T follicular helper cell (primary cell): ENCODE measurements around the gene SPRY4.
"Not testable (repeated sequence)": the region's sequence is repeated elsewhere in the genome, so short reads cannot be mapped to it uniquely, and the experiment has no call there.

ENCODE experiments used
- DNase-seq: peaks from one replicate; pipeline ENCODE4 v3.0.0-alpha.2; 2020; ENCODE audit warnings: low read depth

The SPRY4 gene

DNA sequence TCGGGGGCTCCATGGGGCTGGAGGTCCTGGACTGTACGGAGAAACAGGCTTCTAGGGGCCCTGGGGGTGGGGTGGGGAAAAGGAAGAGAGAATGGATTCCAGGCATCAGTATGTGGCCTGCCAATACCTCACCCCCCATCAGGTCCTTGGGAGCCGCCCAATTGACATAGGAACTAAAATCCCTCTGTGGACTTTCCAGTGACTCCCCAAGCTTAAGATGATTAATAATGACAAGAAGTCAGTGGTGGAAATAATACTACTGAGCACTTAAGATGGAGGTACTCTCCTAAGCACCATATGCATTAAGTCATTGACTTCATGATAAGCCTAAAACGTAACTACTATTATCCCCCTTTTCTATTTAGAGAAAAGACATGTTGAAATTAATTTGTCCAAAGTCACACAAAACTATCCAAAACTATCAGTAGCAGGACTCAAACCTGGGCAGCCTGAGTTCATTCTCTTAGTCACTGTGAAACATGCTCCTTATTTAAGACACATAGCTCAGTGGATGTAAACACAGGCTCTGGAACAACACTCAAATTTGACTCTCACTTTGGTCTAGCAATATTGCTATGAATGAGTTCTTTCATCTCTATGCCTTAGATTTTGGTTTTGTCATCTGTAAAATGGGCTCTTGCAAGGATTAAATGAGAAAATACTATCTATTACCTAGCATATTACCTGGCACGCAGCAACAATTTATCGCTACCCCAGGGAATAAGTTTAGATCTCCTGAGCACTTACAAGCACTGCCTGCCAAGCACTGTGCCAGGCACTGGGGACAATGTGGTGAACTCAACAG is 9.5 kb downstream of the SPRY4 start:
- DNase-seq: no peak

DNA sequence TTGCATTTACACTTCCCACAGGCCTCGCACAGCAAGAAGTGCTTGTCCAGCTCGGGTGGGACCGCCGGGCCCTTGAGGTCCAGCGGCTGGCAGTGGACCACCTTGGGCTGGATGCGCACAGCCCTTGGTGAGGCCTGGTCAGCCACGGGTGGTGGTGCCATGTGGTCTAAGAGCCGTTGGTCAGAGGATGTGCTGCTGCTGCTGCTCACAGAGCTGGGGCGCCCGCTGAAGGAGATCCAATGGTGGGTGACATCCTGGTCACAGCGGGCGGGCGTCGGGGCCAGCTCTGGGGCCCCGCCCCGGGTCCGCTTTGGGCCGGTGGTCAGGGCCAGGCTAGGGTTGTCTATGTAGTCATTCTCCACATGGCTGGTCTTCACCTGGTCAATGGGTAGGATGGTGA is 10.2 kb downstream of the SPRY4 start:
- DNase-seq: no peak

DNA sequence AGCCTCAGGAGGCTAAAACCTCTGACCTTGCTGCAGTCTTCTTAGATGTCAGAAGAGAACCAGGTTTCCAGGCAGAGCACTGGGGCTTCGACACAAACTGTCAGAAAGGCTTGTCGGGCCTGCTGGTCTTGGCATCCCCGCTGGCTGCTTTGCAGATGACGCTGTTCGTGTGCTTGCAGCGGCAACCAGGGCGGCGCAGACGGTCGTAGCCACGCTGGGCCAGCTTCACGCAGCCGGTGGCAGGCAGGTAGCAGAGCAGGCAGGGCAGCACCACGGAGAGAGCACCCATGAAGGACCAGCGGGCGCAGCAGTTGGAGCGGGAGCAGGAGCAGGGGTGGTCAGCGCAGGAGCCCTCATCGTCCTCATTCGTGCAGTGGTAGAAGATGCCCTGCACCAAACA is 10.7 kb downstream of the SPRY4 start:
- no peak for DNase-seq

DNA sequence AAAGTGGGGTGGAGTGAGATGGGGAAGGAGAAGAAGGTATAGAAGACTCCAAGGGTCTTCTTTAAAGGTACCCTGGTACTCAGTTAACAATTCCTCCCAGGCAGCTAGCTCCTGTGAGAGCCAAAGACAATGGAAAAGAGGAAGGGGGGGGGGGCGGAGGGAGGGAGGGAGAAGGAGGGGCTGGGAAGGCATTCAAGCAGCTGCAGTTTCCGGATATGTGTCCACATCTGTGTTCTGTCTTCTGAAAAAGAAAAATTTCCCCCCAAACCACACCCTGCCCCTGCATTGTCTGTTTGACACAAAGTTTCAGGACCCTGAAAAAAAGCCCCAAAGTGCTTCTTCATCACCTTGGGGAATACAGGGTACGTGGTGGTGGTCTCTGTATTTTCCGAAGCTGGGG is 11.1 kb downstream of the SPRY4 start:
- DNase-seq: no peak

DNA sequence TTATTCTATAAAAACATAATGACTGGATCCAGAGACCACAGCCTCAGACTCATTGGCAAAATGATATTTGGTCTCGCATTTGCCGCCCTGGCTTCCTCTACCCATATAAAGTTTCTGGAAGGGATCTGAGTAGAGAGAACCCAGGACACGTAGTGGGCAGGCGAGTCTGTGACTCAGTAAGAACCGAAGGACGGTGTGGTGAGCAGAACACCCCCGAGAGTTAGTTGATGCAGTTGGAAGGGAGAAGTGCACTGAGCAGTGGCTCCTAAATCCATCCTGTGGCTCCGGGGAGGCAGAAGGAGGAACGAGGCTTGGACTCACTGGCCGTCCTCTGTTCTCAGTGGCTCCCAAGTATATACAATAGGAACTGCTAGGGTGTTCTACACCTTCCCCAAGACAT is 11.5 kb downstream of the SPRY4 start:
- DNase-seq: no peak

DNA sequence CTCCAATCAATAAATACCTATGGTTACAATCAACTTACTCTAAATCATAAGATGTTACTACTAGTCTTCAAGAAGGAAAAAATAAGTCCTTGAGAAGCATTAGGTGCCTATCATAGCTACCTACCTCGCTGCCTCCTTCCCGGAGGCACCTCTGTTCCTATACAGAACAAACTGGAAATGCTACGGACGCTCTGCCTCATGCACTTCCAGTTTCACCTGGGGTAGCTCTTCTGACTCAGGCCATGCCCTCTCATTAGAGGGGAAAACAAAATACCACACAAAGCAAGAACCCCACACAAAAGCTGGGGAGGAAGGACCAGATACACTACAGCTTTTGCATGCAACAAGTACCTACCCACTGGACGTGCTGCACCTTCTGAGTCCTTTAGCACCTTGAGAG is 12.4 kb downstream of the SPRY4 start:
- no peak for DNase-seq

DNA sequence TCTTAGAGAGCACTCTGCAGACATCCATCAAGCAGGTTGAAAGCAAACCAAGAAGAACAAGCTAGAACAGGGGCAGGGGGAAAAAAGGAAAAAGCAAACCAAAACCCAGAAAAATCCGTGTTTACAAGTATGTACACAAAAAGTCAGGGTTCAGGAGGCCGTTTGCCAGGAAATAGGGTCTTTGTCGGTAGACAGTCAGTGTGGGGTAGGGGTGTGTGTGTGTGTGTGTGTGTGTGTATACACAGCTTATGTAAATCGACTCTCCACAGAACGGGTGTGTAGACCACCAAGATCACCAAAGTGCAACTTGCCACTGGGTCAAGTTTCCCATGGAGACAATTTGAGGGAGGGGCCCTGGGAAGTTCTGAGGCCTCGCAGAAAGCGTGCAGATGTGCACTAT is 13.1 kb downstream of the SPRY4 start:
- no peak for DNase-seq

DNA sequence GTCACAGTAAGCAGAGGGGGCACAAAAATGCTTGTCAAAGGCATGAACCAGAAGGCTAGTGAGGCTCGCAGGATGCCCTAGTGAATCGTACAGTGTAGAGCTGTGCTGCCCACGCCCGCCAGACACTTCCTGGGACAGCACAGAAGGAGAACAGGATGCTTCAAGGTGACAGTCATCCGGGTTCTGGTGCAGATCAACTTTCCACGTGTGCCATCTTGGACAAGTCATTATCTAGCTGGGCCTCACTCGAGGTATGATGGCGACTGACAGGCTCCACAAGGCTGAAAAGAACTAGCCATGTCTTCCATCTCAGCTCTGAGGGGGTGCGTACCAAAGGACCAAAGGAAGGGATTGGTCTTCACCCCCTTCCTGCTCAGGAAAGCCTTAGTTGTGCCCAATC is 14.0 kb downstream of the SPRY4 start:
- DNase-seq: no peak

DNA sequence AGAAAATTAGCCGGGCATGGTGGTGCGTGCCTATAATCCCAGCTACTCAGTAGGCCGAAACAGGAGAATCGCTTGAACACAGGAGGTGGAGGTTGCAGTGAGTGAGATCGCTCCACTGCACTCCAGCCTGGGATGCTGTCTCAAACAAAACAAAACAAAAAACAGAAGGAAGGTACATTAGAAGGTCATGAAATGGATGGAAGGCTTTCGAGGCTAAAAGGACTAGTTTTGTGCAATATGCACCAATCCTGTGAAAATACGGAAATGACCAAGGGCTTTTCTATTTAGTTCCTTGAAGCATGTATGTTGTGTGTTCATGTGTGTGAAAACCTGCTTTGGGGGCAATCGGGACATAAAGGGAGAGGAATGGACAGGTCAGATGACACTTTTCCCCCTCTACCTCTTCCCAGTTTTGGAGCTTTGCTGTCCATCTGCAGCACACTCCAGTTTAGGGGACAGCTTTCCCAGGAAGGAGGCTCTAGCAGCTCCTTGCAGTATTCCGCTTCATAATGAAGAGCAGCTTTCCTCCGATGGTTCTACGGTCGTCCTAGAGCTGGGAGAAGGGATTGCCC is 15.0 kb downstream of the SPRY4 start:
- DNase-seq: no peak

DNA sequence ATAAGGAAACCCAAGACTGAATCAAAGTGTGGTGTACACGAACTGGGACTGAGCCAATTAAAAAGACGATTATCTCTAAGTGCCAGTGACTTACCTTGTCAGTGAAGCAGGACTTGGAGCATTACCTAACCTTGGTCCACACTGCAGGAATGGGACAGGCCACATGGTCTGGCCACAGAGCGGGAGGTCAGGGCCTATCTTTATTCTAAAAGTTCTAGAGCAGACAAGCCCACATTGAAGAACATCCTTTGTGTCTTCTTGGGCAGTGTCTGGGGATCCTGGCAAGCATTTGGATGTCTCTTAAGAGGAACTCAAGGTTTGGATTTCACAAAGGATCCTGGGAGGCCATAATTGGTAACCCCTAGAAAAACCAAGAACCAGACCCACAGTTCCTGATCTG is 16.5 kb downstream of the SPRY4 start:
- DNase-seq: no peak

DNA sequence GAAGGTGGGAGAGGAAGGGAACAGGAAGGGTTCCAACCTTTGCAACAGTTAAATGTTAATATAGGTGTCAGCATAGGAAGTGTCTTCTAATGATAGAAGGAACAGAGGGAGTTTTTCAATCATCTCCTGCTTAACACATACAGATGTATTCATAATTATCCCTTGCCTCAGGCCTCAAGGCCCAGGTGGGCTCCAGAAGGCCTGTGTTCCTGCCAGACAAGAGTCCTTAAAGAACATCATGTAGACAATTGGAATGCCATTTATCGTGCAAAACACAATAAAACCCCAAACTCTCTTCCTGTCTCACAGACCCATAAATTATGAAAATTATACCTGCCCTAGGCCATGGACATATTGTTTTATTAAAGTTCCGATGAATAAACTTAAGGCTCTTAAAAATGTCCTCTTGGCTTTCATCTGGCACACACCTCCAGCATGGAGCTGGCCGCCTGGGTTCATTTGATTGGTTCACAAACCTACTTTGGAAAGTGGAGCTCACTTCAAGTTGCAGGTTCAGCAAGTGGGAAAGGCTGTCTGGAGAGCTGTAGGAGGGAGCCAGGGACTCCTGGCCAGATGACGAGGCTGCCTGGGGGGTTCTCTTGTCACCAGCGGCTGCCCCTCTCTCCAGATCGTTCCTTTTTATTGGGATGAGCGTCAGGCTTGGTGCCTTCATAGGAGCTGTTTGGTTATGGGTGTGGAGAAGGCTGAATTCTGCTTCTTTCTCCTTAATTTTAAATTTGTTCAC is 17.5 kb downstream of the SPRY4 start:
- no peak for DNase-seq

DNA sequence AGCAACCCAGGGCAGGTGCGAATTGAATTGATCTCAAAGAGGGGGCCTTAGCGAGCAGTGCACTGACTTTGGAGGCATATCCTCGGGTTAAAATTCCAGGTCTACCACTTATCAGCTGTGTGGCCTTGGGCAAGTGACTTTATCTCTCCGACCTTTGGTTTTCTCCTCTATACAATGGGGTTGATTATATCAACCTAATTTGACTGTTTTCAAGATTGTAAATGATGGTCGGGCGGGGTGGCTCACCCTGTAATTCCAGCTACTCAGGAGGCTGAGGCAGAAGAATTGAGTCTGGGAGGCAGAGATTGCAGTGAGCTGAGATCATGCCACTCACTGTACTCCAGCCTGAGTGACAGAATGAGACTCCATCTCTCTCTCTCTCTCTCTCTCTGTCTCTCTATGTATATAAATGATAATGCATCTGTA is 18.7 kb downstream of the SPRY4 start:
- no peak for DNase-seq

DNA sequence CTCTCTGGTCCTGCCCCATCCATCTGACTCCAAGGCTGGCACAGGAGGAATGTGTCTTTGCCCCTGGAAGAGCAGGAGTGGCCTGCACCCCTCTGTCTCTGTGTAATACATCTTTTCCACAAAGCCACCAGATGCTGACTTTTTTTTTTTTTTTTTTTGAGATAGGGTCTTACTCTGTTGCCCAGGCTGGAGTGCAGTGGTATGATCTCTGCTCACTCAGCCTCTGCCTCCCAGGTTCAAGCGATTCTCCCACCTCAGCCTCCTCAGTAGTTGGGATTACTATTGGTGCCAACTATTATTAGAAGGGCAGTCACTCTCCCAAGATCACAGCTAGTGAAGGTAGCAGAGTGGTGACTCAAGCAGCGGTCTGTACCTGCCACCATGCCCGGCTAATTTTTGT is 19.6 kb downstream of the SPRY4 start:
- no peak for DNase-seq

DNA sequence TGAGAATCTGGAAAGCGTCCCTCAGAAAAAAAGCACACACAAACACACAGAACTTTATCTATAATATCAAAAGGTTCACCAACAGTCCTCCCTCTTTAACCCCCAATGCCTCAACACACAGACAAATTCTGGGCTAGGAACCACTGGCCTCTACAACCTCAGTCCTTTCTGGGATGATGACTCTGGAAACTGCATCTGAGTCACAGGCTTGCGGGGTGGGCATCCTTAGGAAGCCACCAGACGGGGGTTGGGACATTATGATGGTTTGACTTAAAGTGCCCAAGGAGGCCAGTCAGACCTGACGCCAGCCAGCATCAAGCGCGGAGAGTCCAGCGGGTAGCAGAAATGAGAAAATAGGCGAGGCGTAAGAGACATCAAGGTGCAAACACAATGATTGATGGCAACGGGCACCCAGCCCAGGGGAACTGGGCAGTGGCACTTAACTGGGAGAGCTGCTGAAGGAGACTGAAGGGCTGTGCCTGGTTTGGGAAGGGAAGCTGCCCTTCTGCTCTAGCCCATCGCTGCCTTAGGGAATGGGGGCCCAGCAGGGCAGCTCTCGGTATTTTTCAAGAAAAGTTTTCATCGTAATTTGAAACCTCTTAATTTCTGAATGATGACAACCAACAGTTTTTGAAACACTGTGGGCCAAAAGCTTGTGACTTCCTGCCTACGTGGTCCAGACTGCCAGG is 20.7 kb downstream of the SPRY4 start:
- DNase-seq: no peak

DNA sequence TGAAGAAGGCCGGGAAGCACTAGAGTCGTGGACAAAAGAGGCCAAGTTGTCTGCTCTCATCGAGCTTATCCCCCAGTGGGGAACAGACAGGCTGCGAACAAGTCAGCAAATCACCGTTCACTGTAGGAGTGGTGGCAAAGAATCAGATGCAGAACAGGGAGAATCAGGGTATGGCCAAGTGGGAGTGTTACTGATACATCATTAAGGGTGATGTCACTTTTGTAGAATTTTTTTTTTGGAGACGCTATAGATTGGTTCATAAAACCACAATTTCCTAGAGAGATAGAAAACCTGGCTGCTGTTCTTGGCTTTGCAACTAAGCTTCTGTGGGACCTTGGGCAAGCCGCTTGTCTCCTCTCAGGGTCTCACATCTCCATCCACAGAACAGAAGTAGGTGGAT is 21.3 kb downstream of the SPRY4 start:
- DNase-seq: no peak

DNA sequence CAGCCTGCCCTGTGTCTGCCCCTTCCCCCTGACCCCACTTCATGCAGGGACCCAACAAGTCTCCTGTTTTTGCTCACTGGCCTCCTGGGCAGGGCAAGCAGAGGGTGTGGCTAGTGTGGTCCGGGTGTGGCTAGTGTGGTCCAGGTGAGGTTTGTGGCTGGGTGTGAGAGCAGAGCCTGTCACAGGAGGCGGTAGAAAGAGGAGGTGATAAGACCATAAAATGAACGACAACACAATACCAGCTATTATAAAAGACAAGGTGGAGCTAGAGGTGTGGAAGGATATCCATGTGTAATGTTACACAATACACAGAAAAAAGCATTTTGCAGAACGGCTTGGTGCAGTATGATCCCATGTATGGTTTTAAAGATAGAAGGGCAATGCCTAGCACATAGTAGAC is 23.3 kb downstream of the SPRY4 start:
- DNase-seq: no peak

DNA sequence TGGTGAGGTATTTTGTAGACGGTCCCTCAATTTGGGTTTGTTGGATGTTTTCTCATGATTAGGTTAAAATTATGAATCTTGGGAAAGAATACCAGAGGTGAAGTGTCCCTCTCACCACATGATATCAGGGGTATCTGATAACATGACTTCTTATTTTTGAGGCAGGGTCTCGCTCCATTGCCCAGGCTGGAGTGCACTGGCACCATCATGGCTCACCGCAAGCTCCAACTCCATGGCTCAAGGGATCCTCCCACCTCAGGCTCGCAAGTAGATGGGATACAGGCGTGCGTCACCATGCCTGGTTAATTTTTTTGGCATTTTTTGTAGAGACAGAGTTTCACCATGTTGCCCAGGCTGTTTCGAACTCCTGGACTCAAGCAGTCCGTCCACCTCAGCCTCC is 24.1 kb downstream of the SPRY4 start:
- DNase-seq: no peak

DNA sequence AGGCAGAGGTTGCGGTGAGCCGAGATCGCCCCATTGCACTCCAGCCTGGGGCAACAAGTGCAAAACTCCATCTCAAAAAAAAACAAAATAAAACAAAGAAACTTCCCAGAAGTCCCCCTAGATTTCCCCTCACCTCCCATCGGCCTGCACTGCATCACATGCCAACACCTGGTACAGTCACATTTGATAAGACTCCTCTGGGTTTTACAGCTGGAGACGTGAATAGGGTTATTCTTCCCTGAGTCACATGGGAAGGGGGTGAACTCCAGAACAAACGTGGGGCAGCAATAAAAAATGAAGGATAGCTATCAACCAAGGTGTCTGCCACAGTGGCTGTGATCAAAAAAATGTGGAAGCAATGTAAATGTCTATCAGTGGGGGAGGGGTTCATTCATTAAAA is 26.0 kb downstream of the SPRY4 start:
- DNase-seq: no peak

DNA sequence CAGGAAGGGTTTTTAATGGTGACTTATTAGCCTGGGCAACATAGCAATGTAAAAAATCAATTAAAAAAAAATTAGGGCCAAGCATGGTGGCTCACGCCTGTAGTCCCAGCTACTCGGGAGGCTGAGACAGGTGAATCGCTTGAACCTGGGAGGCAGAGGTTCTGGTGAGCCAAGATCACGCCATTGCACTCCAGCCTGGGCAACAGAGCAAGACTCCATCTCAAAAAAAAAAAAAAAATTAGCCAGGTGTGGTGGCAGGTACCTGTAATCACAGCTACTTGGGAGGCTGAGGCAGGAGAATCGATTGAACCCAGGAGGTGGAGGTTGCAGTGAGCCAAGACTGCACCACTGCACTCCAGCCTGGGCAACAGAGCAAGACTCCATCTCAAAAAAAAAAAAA is 27.0 kb downstream of the SPRY4 start:
- DNase-seq: not testable (repeated sequence)

DNA sequence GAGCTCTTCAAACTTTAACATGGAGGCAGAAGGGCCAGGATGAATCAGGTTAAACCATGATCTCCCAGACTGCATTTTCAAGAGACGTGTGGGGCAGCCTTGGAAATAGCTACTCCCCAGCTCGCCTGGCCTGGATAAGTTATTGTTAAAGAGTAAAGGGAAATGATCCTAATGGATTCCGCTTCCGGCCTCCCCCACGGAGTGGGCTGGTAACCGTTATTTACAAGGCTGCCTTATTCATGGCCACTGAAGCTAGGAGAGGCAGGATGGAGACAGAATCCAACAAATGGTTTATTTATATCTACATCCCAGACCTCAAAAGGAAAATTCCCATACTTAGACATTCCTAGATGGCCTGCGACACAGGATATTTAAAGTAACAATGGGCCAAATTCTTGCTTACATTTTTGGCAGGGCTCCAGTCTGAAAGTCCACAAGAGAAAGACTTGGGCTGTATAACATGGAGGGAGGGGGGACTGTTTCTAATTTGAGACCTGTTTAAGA is 27.9 kb downstream of the SPRY4 start:
- no peak for DNase-seq

DNA sequence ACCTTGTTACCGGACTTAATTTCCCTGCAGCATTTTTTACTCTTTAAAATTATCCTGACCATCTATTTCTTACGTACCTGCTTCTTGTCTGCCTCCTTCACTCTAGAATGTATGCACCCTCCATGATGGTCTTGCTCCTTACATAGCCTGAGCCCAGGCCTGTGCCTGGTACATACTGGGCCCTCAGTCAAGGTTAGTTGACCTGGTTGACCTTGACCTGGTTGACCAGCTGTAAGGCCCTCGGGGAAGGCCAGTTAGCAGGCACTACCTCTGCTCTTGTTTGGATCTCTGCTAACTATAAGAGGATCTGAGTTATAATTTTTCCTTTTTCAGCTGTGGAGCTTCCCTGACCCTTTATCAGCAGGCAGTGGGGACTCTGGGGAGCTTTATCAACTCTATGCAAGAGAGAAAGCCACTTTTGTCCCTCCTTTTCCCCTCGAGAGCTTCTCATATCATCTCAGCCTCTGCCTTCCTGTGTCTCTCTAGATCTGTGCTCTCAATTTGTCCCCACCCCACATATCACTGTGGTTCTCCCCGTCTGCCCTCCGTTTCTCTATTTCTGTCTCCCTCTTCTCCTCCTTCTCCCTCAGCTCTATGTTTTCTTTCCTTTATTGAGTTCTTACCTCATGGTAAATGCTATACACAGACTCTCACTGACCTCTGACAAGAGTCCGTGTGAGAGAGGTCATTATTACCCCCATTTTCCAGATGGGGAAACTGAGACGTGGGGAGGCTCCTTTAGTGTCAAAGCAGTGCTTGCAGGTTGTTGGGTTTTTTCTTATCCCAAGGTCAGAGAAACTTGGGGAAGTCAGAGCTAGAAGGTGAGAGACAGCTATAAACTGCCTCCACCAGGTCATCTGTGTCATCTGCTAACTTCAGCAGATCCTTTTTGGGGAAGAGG is 28.6 kb downstream of the SPRY4 start:
- no peak for DNase-seq
